Smooth muscle cell (in vitro differentiated cells): ENCODE measurements around the gene C9orf50. TPM values are rescaled to one million over a fixed set of nuclear protein-coding genes. Genes with fewer than 3 reads are reported as not detected.

Experiments
- DNase-seq: peaks from one replicate; lab custom pipeline; 2025; ENCODE audit not compliant: unreplicated experiment; lab: John Stamatoyannopoulos, UW
- H2AFZ ChIP-seq: fragments of 200-600 bp; sonication (generic); 2 replicates; pipeline ENCODE4 v1.6.0; 2016; ENCODE audit warnings: antibody characterized with exemption, low read depth, mild to moderate bottlenecking
- H3F3A ChIP-seq: fragments of 200-600 bp; sonication (generic); 2 replicates; pipeline ENCODE4 v1.6.0; 2017; ENCODE audit warnings: antibody characterized with exemption, low read depth
- H3K27ac ChIP-seq: fragments of 200-600 bp; sonication (generic); 2 replicates; pipeline ENCODE4 v1.5.1; 2016; ENCODE audit warnings: low read depth, mild to moderate bottlenecking
- H3K27me3 ChIP-seq: fragments of 200-600 bp; sonication (generic); 2 replicates; pipeline ENCODE4 v1.6.1; 2016; ENCODE audit warnings: low read depth, mild to moderate bottlenecking
- H3K36me3 ChIP-seq: fragments of 200-600 bp; sonication (generic); 2 replicates; pipeline ENCODE4 v1.5.1; 2016; ENCODE audit warnings: low read depth
- H3K4me1 ChIP-seq: fragments of 200-600 bp; sonication (generic); 2 replicates; pipeline ENCODE4 v1.5.1; 2016; ENCODE audit warnings: low read depth
- H3K4me2 ChIP-seq: fragments of 200-600 bp; sonication (generic); 2 replicates; pipeline ENCODE4 v1.6.0; 2016; ENCODE audit warnings: mild to moderate bottlenecking
- H3K4me3 ChIP-seq: fragments of 200-600 bp; sonication (generic); 2 replicates; pipeline ENCODE4 v1.5.1; 2016; ENCODE audit warnings: mild to moderate bottlenecking
- H3K79me2 ChIP-seq: fragments of 200-600 bp; sonication (generic); 2 replicates; pipeline ENCODE4 v1.6.0; 2016; ENCODE audit warnings: low read depth, mild to moderate bottlenecking
- H3K9ac ChIP-seq: fragments of 200-600 bp; sonication (generic); 2 replicates; pipeline ENCODE4 v1.6.0; 2016; ENCODE audit warnings: low read depth
- H3K9me3 ChIP-seq: fragments of 200-600 bp; sonication (generic); replicated peaks from 2 replicates; pipeline ENCODE4 v1.5.1; 2016; ENCODE audit warnings: low read depth
- H4K20me1 ChIP-seq: fragments of 200-600 bp; sonication (generic); 2 replicates; pipeline ENCODE4 v1.6.0; 2016; ENCODE audit warnings: low read depth
- CTCF ChIP-seq: fragments of 200-600 bp; sonication (generic); IDR thresholded peaks from 2 replicates; pipeline ENCODE4 v1.5.1; 2017; ENCODE audit warnings: borderline replicate concordance, mild to moderate bottlenecking, antibody characterized with exemption; ENCODE audit not compliant: insufficient read depth, poor library complexity, severe bottlenecking
- WGBS: methylation state at CpG from one replicate; pipeline ENCODE4 v1.1.7; 2016; ENCODE audit warnings: low lambda C conversion rate; 5-methylcytosine and 5-hydroxymethylcytosine counted together
- polyA plus RNA-seq: library from polyadenylated mRNA; unstranded; fragments of >200 nt; fragmentation: Nextera tagmentation; extraction: Ambion mirVana; gene quantifications from 2 replicates; pipeline ENCODE4 v1.2.1, GENCODE V29; 2016
- total RNA-seq: library from RNA; depleted of rRNA; stranded (reverse); fragments of >200 nt; gene quantifications from 2 replicates; pipeline ENCODE4 v1.2.3, GENCODE V29; 2014

The C9orf50 gene
- total and polyA plus RNA-seq, 2 experiments from 2014 or later = 0.59 TPM; not detected in 1

GRCh38 chr9:129611307-129611800 is 9.5 kb downstream of the C9orf50 start:
- 39% methylated on average over 12 of the region's 12 CpGs for WGBS
- DNase-seq = no peak
- no peak overlapping the region for H3K9ac ChIP-seq
- peaks cover 18% of the 10 kb centered on the region for H3K4me1 ChIP-seq
- H3F3A ChIP-seq = peaks cover 11% of the 10 kb centered on the region
- no peaks in the 10 kb centered on the region for H3K9me3 ChIP-seq
- no peaks in the 10 kb centered on the region for H3K27me3 ChIP-seq
- peak overlapping the region; percentile 78 for H2AFZ ChIP-seq
- TF ChIP-seq CTCF = no peak
- H3K27ac ChIP-seq = no peak overlapping the region
- H3K4me2 ChIP-seq = peak overlapping the region; percentile 99
- H3K4me3 ChIP-seq = peak overlapping the region; percentile 84
- H3K79me2 ChIP-seq = no peaks in the 10 kb centered on the region
- H3K36me3 ChIP-seq = no peaks in the 10 kb centered on the region
- H4K20me1 ChIP-seq = no peaks in the 10 kb centered on the region

- Histone ChIP-seq H3K4me2 (peak overlapping the region; percentile 99), H3K9ac (peak overlapping the region; percentile 41)
Observed at GRCh38 chr9:129610473-129611306, 10.2 kb downstream of the C9orf50 start.

GRCh38 chr9:129610213-129610472 is 10.8 kb downstream of the C9orf50 start:
- WGBS = 1% methylated on average over 11 of the region's 24 CpGs

More at GRCh38 chr9:129610473-129611306, 10.2 kb downstream of the C9orf50 start:
- no peaks in the 10 kb centered on the region for H3K9me3 ChIP-seq
- peaks cover 15% of the 10 kb centered on the region for H3F3A ChIP-seq
- H3K27ac ChIP-seq = peak overlapping the region; percentile 31
- H3K27me3 ChIP-seq = no peaks in the 10 kb centered on the region
- H2AFZ ChIP-seq = peak overlapping the region; percentile 78
- DNase-seq = peak; percentile 34
- peak; percentile 96 for TF ChIP-seq CTCF
- H3K4me3 ChIP-seq = peak overlapping the region; percentile 84
- H3K36me3 ChIP-seq = no peaks in the 10 kb centered on the region
- no peaks in the 10 kb centered on the region for H4K20me1 ChIP-seq
- under 1% methylated on average over 39 of the region's 66 CpGs for WGBS
- H3K79me2 ChIP-seq = no peaks in the 10 kb centered on the region
- H3K4me1 ChIP-seq = peaks cover 18% of the 10 kb centered on the region

More at GRCh38 chr9:129610213-129610472, 10.8 kb downstream of the C9orf50 start:
- H3K9ac ChIP-seq = no peak overlapping the region
- no peak for TF ChIP-seq CTCF
- peaks cover 15% of the 10 kb centered on the region for H3F3A ChIP-seq
- no peaks in the 10 kb centered on the region for H3K9me3 ChIP-seq
- H3K79me2 ChIP-seq = no peaks in the 10 kb centered on the region
- peak overlapping the region; percentile 84 for H3K4me3 ChIP-seq
- H3K27me3 ChIP-seq = no peaks in the 10 kb centered on the region
- H3K4me2 ChIP-seq = peak overlapping the region; percentile 99
- H2AFZ ChIP-seq = no peak overlapping the region
- H3K4me1 ChIP-seq = peaks cover 18% of the 10 kb centered on the region
- no peaks in the 10 kb centered on the region for H4K20me1 ChIP-seq
- peak overlapping the region; percentile 31 for H3K27ac ChIP-seq
- no peak for DNase-seq
- H3K36me3 ChIP-seq = no peaks in the 10 kb centered on the region
